A673 (cell line): ENCODE measurements around the gene ZGRF1. TPM values are rescaled to one million over a fixed set of nuclear protein-coding genes. Genes with fewer than 3 reads are reported as not detected.

Experiments
- BruUV-seq: library from RNA; stranded (reverse); fragments of 400-500 nt; replicated peaks from 2 replicates; lab custom pipeline; 2021; lab: Mats Ljungman, UMichigan
- CTCF ChIA-PET: fragments of 300-600 bp; sonication (Branson Sonifier 250); formaldehyde crosslinking; loops from one replicate; lab custom pipeline; 2022; ENCODE audit warnings: antibody characterized with exemption; lab: Charles Lee
- POLR2A ChIA-PET: fragments of 300-600 bp; sonication (Branson Sonifier 250); formaldehyde crosslinking; loops from one replicate; lab custom pipeline; 2022; ENCODE audit warnings: antibody characterized with exemption; ENCODE audit not compliant: low non-redundant PET; lab: Charles Lee
- DNase-seq: peaks from one replicate; pipeline ENCODE4 v3.0.0-alpha.2; 2015; ENCODE audit warnings: low spot score
- H3K27ac ChIP-seq: fragments of 200-600 bp; sonication (generic); 2 replicates; pipeline ENCODE4 v1.5.1; 2016; ENCODE audit warnings: mixed run types, low read depth, mild to moderate bottlenecking, mixed read lengths, antibody characterized with exemption, low read length; ENCODE audit not compliant: poor library complexity, severe bottlenecking
- H3K27me3 ChIP-seq: fragments of 200-600 bp; sonication (generic); replicated peaks from 2 replicates; pipeline ENCODE4 v1.6.1; 2017; ENCODE audit warnings: mixed run types, low read depth, mild to moderate bottlenecking, mixed read lengths, antibody characterized with exemption, low read length; ENCODE audit not compliant: insufficient read depth, poor library complexity
- H3K36me3 ChIP-seq: fragments of 200-600 bp; sonication (generic); 2 replicates; pipeline ENCODE4 v1.6.1; 2016; ENCODE audit warnings: mixed run types, mild to moderate bottlenecking, mixed read lengths, antibody characterized with exemption, low read length; ENCODE audit not compliant: insufficient read depth, poor library complexity, severe bottlenecking
- H3K4me1 ChIP-seq: fragments of 200-600 bp; sonication (generic); 2 replicates; pipeline ENCODE4 v1.6.1; 2017; ENCODE audit warnings: mixed run types, mild to moderate bottlenecking, mixed read lengths, antibody characterized with exemption, low read length; ENCODE audit not compliant: insufficient read depth, poor library complexity, severe bottlenecking
- H3K4me3 ChIP-seq: fragments of 200-600 bp; sonication (generic); 2 replicates; pipeline ENCODE4 v1.5.1; 2016; ENCODE audit warnings: low read depth, mixed run types, mild to moderate bottlenecking, mixed read lengths, low read length; ENCODE audit not compliant: poor library complexity, severe bottlenecking
- H3K9me3 ChIP-seq: fragments of 200-600 bp; sonication (generic); 2 replicates; pipeline ENCODE4 v1.6.1; 2016; ENCODE audit warnings: mixed run types, low read depth, mild to moderate bottlenecking, mixed read lengths, antibody characterized with exemption, low read length; ENCODE audit not compliant: poor library complexity, severe bottlenecking
- CTCF ChIP-seq: fragments of 300-800, 200-600 bp; sonication (generic); conservative IDR thresholded peaks from 2 replicates; pipeline ENCODE4 v1.5.1; 2017; ENCODE audit warnings: low read depth, mild to moderate bottlenecking, antibody characterized with exemption, low read length, moderate library complexity, mixed read lengths
- EZH2 ChIP-seq: fragments of 200-600 bp; sonication (generic); IDR thresholded peaks from 2 replicates; pipeline ENCODE4 v1.6.1; 2017; ENCODE audit warnings: borderline replicate concordance, low read depth, mild to moderate bottlenecking, mixed read lengths, antibody characterized with exemption, low read length; ENCODE audit not compliant: poor library complexity, severe bottlenecking
- intact Hi-C: fragments of 100-400 bp; cut with micrococcal nuclease; formaldehyde crosslinking; loops from one replicate; pipeline ENCODE4 v1.10.0; 2022; ENCODE audit not compliant: unreplicated experiment
- total RNA-seq: library from RNA; stranded (reverse); gene quantifications from 2 replicates; pipeline ENCODE4 v1.2.3, GENCODE V29; 2021

ZGRF1 gene
- total RNA-seq, 1 experiment from 2014 or later, result 31.4 TPM

- H3K36me3 ChIP-seq, result no peaks in the 10 kb centered on the region
- CTCF ChIA-PET, result no interaction called here
- H3K27ac ChIP-seq, result no peak overlapping the region
These were observed 45.1 kb downstream of the ZGRF1 start for GRCh38 chr4:112591593-112591992.

GRCh38 chr4:112589206-112589605, 47.5 kb downstream of the ZGRF1 start:
- no peaks in the 10 kb centered on the region for H3K36me3 ChIP-seq
- no peaks in the 10 kb centered on the region for H3K9me3 ChIP-seq
- no peak for TF ChIP-seq EZH2
- TF ChIP-seq CTCF, result no peak
- no TSS peak for BruUV-seq
- no peaks in the 10 kb centered on the region for H3K27me3 ChIP-seq
- no peak overlapping the region for H3K4me3 ChIP-seq
- no peak for DNase-seq
- H3K27ac ChIP-seq, result no peak overlapping the region
- POLR2A ChIA-PET, result no interaction called here
- no peaks in the 10 kb centered on the region for H3K4me1 ChIP-seq
- intact Hi-C loops, result no loop called here
- CTCF ChIA-PET, result no interaction called here

More at GRCh38 chr4:112591593-112591992, 45.1 kb downstream of the ZGRF1 start:
- no TSS peak for BruUV-seq
- POLR2A ChIA-PET, result no interaction called here
- H3K4me1 ChIP-seq, result no peaks in the 10 kb centered on the region
- H3K9me3 ChIP-seq, result no peaks in the 10 kb centered on the region
- no peaks in the 10 kb centered on the region for H3K27me3 ChIP-seq
- no peak for DNase-seq
- TF ChIP-seq EZH2 (no peak), CTCF (no peak)
- H3K4me3 ChIP-seq, result no peak overlapping the region
- intact Hi-C loops, result no loop called here

GRCh38 chr4:112585977-112586736, 50.6 kb downstream of the ZGRF1 start:
- no TSS peak for BruUV-seq
- ChIA-PET POLR2A (no interaction called here), CTCF (interaction anchor here (0.5 kb wide), 1 partner anchor 180 kb away, joined by 4 read pairs; no protein-coding TSS in a partner anchor)
- H3K27ac ChIP-seq, result no peak overlapping the region
- no peak for TF ChIP-seq CTCF
- H3K27me3 ChIP-seq, result no peaks in the 10 kb centered on the region
- H3K9me3 ChIP-seq, result no peaks in the 10 kb centered on the region
- intact Hi-C loops, result no loop called here
- no peaks in the 10 kb centered on the region for H3K4me1 ChIP-seq
- H3K4me3 ChIP-seq, result no peak overlapping the region
- H3K36me3 ChIP-seq, result peaks cover 16% of the 10 kb centered on the region
- DNase-seq, result no peak
